Skeletal muscle satellite cell (primary cell): ENCODE measurements around the gene CAPN10.

ENCODE experiments used
- H3K27me3 ChIP-seq: 2 replicates; pipeline ENCODE4 v1.7.0; 2013; ENCODE audit warnings: low read length; ENCODE audit not compliant: control insufficient read depth, insufficient read depth
- H3K36me3 ChIP-seq: 2 replicates; pipeline ENCODE4 v1.7.0; 2013; ENCODE audit warnings: mild to moderate bottlenecking, control low read depth, low read length; ENCODE audit not compliant: insufficient read depth
- H3K4me1 ChIP-seq: 2 replicates; pipeline ENCODE4 v1.7.0; 2013; ENCODE audit warnings: low read length; ENCODE audit not compliant: control insufficient read depth, insufficient read depth
- H3K4me2 ChIP-seq: 2 replicates; pipeline ENCODE4 v1.7.0; 2013; ENCODE audit warnings: mild to moderate bottlenecking, low read length
- H3K4me3 ChIP-seq: 2 replicates; pipeline ENCODE4 v1.7.0; 2013; ENCODE audit warnings: low read length
- H3K9ac ChIP-seq: 2 replicates; pipeline ENCODE4 v1.7.0; 2013; ENCODE audit warnings: mild to moderate bottlenecking, low read depth, low read length, moderate library complexity
- H3K9me3 ChIP-seq: replicated peaks from 2 replicates; pipeline ENCODE4 v1.7.0; 2013; ENCODE audit warnings: mild to moderate bottlenecking, control low read depth, low read length

CAPN10 gene

GRCh38 chr2:240588006-240588655 lies 1.6 kb downstream of the CAPN10 start:
- Histone ChIP-seq H3K4me2 (peak overlapping the region; percentile 93), H3K9me3 (no peaks in the 10 kb centered on the region), H3K4me1 (peaks cover 26% of the 10 kb centered on the region), H3K36me3 (peaks cover 21% of the 10 kb centered on the region), H3K9ac (no peak overlapping the region), H3K27me3 (no peaks in the 10 kb centered on the region), H3K4me3 (peak overlapping the region; percentile 85)

- H3K36me3 ChIP-seq: peaks cover 21% of the 10 kb centered on the region
- H3K4me2 ChIP-seq: peak overlapping the region; percentile 93
- H3K4me1 ChIP-seq: peaks cover 26% of the 10 kb centered on the region
- no peaks in the 10 kb centered on the region for H3K27me3 ChIP-seq
- no peak overlapping the region for H3K4me3 ChIP-seq
- no peak overlapping the region for H3K9ac ChIP-seq
- no peaks in the 10 kb centered on the region for H3K9me3 ChIP-seq
These were observed 2.1 kb downstream of the CAPN10 start for GRCh38 chr2:240588669-240589068.

- Histone ChIP-seq H3K4me2 (no peak overlapping the region), H3K9ac (no peak overlapping the region), H3K4me1 (peaks cover 26% of the 10 kb centered on the region), H3K36me3 (peaks cover 21% of the 10 kb centered on the region), H3K4me3 (no peak overlapping the region), H3K27me3 (no peaks in the 10 kb centered on the region), H3K9me3 (no peaks in the 10 kb centered on the region)
These were observed 2.8 kb downstream of the CAPN10 start for GRCh38 chr2:240589375-240589774.

GRCh38 chr2:240589850-240590525 lies 3.5 kb downstream of the CAPN10 start:
- Histone ChIP-seq H3K9me3 (no peaks in the 10 kb centered on the region), H3K4me2 (no peak overlapping the region), H3K4me1 (peaks cover 20% of the 10 kb centered on the region), H3K36me3 (peaks cover 25% of the 10 kb centered on the region), H3K27me3 (no peaks in the 10 kb centered on the region), H3K9ac (no peak overlapping the region), H3K4me3 (no peak overlapping the region)

- H3K36me3 ChIP-seq: peaks cover 31% of the 10 kb centered on the region
- H3K4me2 ChIP-seq: no peak overlapping the region
- H3K4me3 ChIP-seq: no peak overlapping the region
- no peak overlapping the region for H3K9ac ChIP-seq
- peaks cover 14% of the 10 kb centered on the region for H3K4me1 ChIP-seq
- no peaks in the 10 kb centered on the region for H3K27me3 ChIP-seq
- H3K9me3 ChIP-seq: no peaks in the 10 kb centered on the region
These were observed 4.2 kb downstream of the CAPN10 start for GRCh38 chr2:240590681-240591111.

GRCh38 chr2:240591226-240591625 lies 4.7 kb downstream of the CAPN10 start:
- Histone ChIP-seq H3K4me2 (no peak overlapping the region), H3K4me3 (no peak overlapping the region), H3K36me3 (peaks cover 31% of the 10 kb centered on the region), H3K4me1 (peaks cover 14% of the 10 kb centered on the region), H3K9ac (no peak overlapping the region), H3K27me3 (no peaks in the 10 kb centered on the region), H3K9me3 (no peaks in the 10 kb centered on the region)

GRCh38 chr2:240591784-240592183 lies 5.2 kb downstream of the CAPN10 start:
- no peak overlapping the region for H3K4me2 ChIP-seq
- H3K4me1 ChIP-seq: peaks cover 14% of the 10 kb centered on the region
- no peak overlapping the region for H3K9ac ChIP-seq
- no peaks in the 10 kb centered on the region for H3K9me3 ChIP-seq
- no peak overlapping the region for H3K4me3 ChIP-seq
- no peaks in the 10 kb centered on the region for H3K27me3 ChIP-seq
- peaks cover 31% of the 10 kb centered on the region for H3K36me3 ChIP-seq

- no peaks in the 10 kb centered on the region for H3K27me3 ChIP-seq
- H3K9me3 ChIP-seq: no peaks in the 10 kb centered on the region
- no peak overlapping the region for H3K4me3 ChIP-seq
- H3K4me2 ChIP-seq: no peak overlapping the region
- no peak overlapping the region for H3K9ac ChIP-seq
- peaks cover 3% of the 10 kb centered on the region for H3K4me1 ChIP-seq
- peaks cover 31% of the 10 kb centered on the region for H3K36me3 ChIP-seq
These were observed 6.6 kb downstream of the CAPN10 start for GRCh38 chr2:240593026-240593702.

GRCh38 chr2:240593703-240594451 lies 7.3 kb downstream of the CAPN10 start:
- H3K9ac ChIP-seq: no peak overlapping the region
- peaks cover 31% of the 10 kb centered on the region for H3K36me3 ChIP-seq

GRCh38 chr2:240594511-240595380 lies 8.2 kb downstream of the CAPN10 start:
- Histone ChIP-seq H3K4me3 (no peak overlapping the region), H3K4me1 (no peaks in the 10 kb centered on the region), H3K4me2 (no peak overlapping the region), H3K27me3 (no peaks in the 10 kb centered on the region), H3K9ac (no peak overlapping the region), H3K36me3 (peaks cover 26% of the 10 kb centered on the region), H3K9me3 (no peaks in the 10 kb centered on the region)

More at GRCh38 chr2:240593703-240594451, 7.3 kb downstream of the CAPN10 start:
- no peak overlapping the region for H3K4me3 ChIP-seq
- H3K9me3 ChIP-seq: no peaks in the 10 kb centered on the region
- no peaks in the 10 kb centered on the region for H3K27me3 ChIP-seq
- H3K4me2 ChIP-seq: no peak overlapping the region
- no peaks in the 10 kb centered on the region for H3K4me1 ChIP-seq
